HFFc6 (cell line): Measurements from ENCODE around the gene EXOC4. TPM values are rescaled to one million over a fixed set of nuclear protein-coding genes. Genes with fewer than 3 reads are reported as not detected.

ENCODE experiments used
- DNase-seq: peaks from one replicate; pipeline ENCODE4 v3.0.0-alpha.2; 2018
- H3K27ac Mint-ChIP-seq: 2 replicates; pipeline ENCODE4 v1.8.0; 2020; ENCODE audit warnings: mild to moderate bottlenecking, mixed read lengths
- H3K27me3 Mint-ChIP-seq: 2 replicates; pipeline ENCODE4 v1.8.0; 2021; ENCODE audit warnings: mild to moderate bottlenecking, moderate library complexity, mixed read lengths; ENCODE audit not compliant: insufficient read depth
- H3K36me3 Mint-ChIP-seq: 2 replicates; pipeline ENCODE4 v1.8.0; 2021; ENCODE audit warnings: low read depth, mixed read lengths
- H3K4me1 Mint-ChIP-seq: 2 replicates; pipeline ENCODE4 v1.8.0; 2020; ENCODE audit warnings: low read depth, mixed read lengths
- H3K4me3 Mint-ChIP-seq: 2 replicates; pipeline ENCODE4 v1.8.0; 2020; ENCODE audit warnings: mild to moderate bottlenecking, moderate library complexity, mixed read lengths
- H3K9me3 Mint-ChIP-seq: 2 replicates; pipeline ENCODE4 v1.8.0; 2020; ENCODE audit warnings: mild to moderate bottlenecking, mixed read lengths
- CTCF ChIP-seq: fragments of 200-600 bp; sonication (generic); IDR thresholded peaks from 2 replicates; pipeline ENCODE4 v1.5.0; 2021; ENCODE audit warnings: antibody characterized with exemption, mild to moderate bottlenecking
- total RNA-seq, 6 experiments: library from RNA; stranded (reverse); fragmentation: NEBNext Ultra II Directional; extraction: Animal tissue kit (Norgen Biotek cat#: 25700); gene quantifications; 2 replicates in 1 of 6; 3 replicates in 5 of 6; pipeline ENCODE4 v1.2.3, GENCODE V29; 2021

Gene EXOC4
- total RNA-seq, 6 experiments from 2014 or later: 57.6 to 67.6 (median 61.4) TPM

- Mint-ChIP-seq H3K27me3 (no peaks in the 10 kb centered on the region), H3K27ac (no peak overlapping the region), H3K36me3 (no peaks in the 10 kb centered on the region), H3K4me1 (peaks cover 10% of the 10 kb centered on the region), H3K4me3 (no peak overlapping the region), H3K9me3 (no peaks in the 10 kb centered on the region)
- no peak for DNase-seq
- no peak for TF ChIP-seq CTCF
Observed at GRCh38 chr7:134018306-134018705, 765.4 kb downstream of the EXOC4 start.

- peaks cover 10% of the 10 kb centered on the region for H3K4me1 Mint-ChIP-seq
- H3K36me3 Mint-ChIP-seq: no peaks in the 10 kb centered on the region
- no peak for DNase-seq
Observed at GRCh38 chr7:134019251-134019650, 766.4 kb downstream of the EXOC4 start.

GRCh38 chr7:134021836-134022235 lies 769.0 kb downstream of the EXOC4 start:
- H3K27ac Mint-ChIP-seq: no peak overlapping the region
- H3K27me3 Mint-ChIP-seq: no peaks in the 10 kb centered on the region
- no peak for TF ChIP-seq CTCF
- H3K4me3 Mint-ChIP-seq: no peak overlapping the region
- H3K4me1 Mint-ChIP-seq: no peaks in the 10 kb centered on the region
- DNase-seq: no peak
- no peaks in the 10 kb centered on the region for H3K36me3 Mint-ChIP-seq
- no peaks in the 10 kb centered on the region for H3K9me3 Mint-ChIP-seq

More at GRCh38 chr7:134019251-134019650, 766.4 kb downstream of the EXOC4 start:
- TF ChIP-seq CTCF: no peak
- Mint-ChIP-seq H3K27me3 (no peaks in the 10 kb centered on the region), H3K9me3 (no peaks in the 10 kb centered on the region), H3K4me3 (no peak overlapping the region), H3K27ac (no peak overlapping the region)

- no peak for TF ChIP-seq CTCF
- H3K27me3 Mint-ChIP-seq: no peaks in the 10 kb centered on the region; the same call in 1 of the 2 replicates
- no peak overlapping the region for H3K27ac Mint-ChIP-seq
- no peak overlapping the region for H3K4me3 Mint-ChIP-seq
- no peak for DNase-seq
- H3K36me3 Mint-ChIP-seq: no peaks in the 10 kb centered on the region
- no peaks in the 10 kb centered on the region for H3K4me1 Mint-ChIP-seq
- no peaks in the 10 kb centered on the region for H3K9me3 Mint-ChIP-seq
Observed at GRCh38 chr7:134022286-134022911, 769.5 kb downstream of the EXOC4 start.

- no peak for TF ChIP-seq CTCF
- H3K4me3 Mint-ChIP-seq: no peak overlapping the region
- no peak overlapping the region for H3K27ac Mint-ChIP-seq
- no peaks in the 10 kb centered on the region; the same call in 1 of the 2 replicates for H3K27me3 Mint-ChIP-seq
- H3K4me1 Mint-ChIP-seq: no peaks in the 10 kb centered on the region
- H3K36me3 Mint-ChIP-seq: 0 out of 2 replicates have a peak, but pooled peaks cover 5% of the 10 kb centered on the region
- no peaks in the 10 kb centered on the region for H3K9me3 Mint-ChIP-seq
- DNase-seq: no peak
Observed at GRCh38 chr7:134024739-134025138, 771.9 kb downstream of the EXOC4 start.
